HepG2 (cell line): ENCODE data around the gene UBE2N. TPM values are rescaled to one million over a fixed set of nuclear protein-coding genes. Genes with fewer than 3 reads are reported as not detected.

Source experiments
- GLI4 ChIP-seq: sonication (generic); formaldehyde crosslinking; IDR thresholded peaks from 2 replicates; pipeline ENCODE4 v1.5.1; 2020; ENCODE audit warnings: missing genetic modification reagents, mild to moderate bottlenecking, moderate library complexity, borderline replicate concordance
- GRHL1 ChIP-seq: sonication (generic); formaldehyde crosslinking; conservative IDR thresholded peaks from 2 replicates; pipeline ENCODE4 v1.8.0; 2022; ENCODE audit warnings: missing genetic modification reagents
- HMGA1 ChIP-seq: sonication (generic); formaldehyde crosslinking; conservative IDR thresholded peaks from 2 replicates; pipeline ENCODE4 v1.4.0; 2020; ENCODE audit warnings: missing genetic modification reagents
- KLF9 ChIP-seq: IDR thresholded peaks from 2 replicates; pipeline ENCODE4 v1.6.1; 2016; ENCODE audit warnings: low read depth
- KMT2A ChIP-seq: sonication (generic); formaldehyde crosslinking; IDR thresholded peaks from 2 replicates; pipeline ENCODE4 v1.4.0; 2020; ENCODE audit warnings: missing genetic modification reagents
- MED1 ChIP-seq: sonication (generic); formaldehyde crosslinking; IDR thresholded peaks from 2 replicates; pipeline ENCODE4 v1.4.0; 2020; ENCODE audit warnings: missing genetic modification reagents
- NCOA1 ChIP-seq: sonication (generic); formaldehyde crosslinking; IDR thresholded peaks from 2 replicates; pipeline ENCODE4 v1.9.0; 2021; ENCODE audit warnings: missing genetic modification reagents
- NFE2L2 ChIP-seq: fragments of 150-350 bp; IDR thresholded peaks from 2 replicates; pipeline ENCODE4 v1.6.1; 2014; ENCODE audit warnings: low read length
- NPAS2 ChIP-seq: sonication (generic); formaldehyde crosslinking; IDR thresholded peaks from 2 replicates; pipeline ENCODE4 v1.8.0; 2022; ENCODE audit warnings: mild to moderate bottlenecking, missing genetic modification reagents, borderline replicate concordance
- RBFOX2 ChIP-seq: fragments of 200-400 bp; formaldehyde crosslinking; IDR thresholded peaks from 2 replicates; pipeline ENCODE4 v1.6.1; 2017; ENCODE audit warnings: low read depth, mild to moderate bottlenecking, low read length
- RBM22 ChIP-seq: fragments of 200-400 bp; formaldehyde crosslinking; optimal IDR thresholded peaks from 2 replicates; pipeline ENCODE3; 2017; ENCODE audit warnings: mild to moderate bottlenecking, low read length, moderate library complexity
- RELA ChIP-seq: sonication (generic); formaldehyde crosslinking; IDR thresholded peaks from 2 replicates; pipeline ENCODE4 v1.4.0; 2020; ENCODE audit warnings: missing genetic modification reagents
- REPIN1 ChIP-seq: sonication (generic); formaldehyde crosslinking; IDR thresholded peaks from 2 replicates; pipeline ENCODE4 v1.8.0; 2022; ENCODE audit warnings: missing genetic modification reagents, low read depth, mild to moderate bottlenecking, borderline replicate concordance
- SMAD3 ChIP-seq: sonication (generic); formaldehyde crosslinking; IDR thresholded peaks from 2 replicates; pipeline ENCODE4 v1.4.0; 2020; ENCODE audit warnings: missing genetic modification reagents
- STAG1 ChIP-seq: sonication (generic); formaldehyde crosslinking; IDR thresholded peaks from 2 replicates; pipeline ENCODE4 v1.4.0; 2020; ENCODE audit warnings: missing genetic modification reagents
- TERF1 ChIP-seq: sonication (generic); formaldehyde crosslinking; IDR thresholded peaks from 2 replicates; pipeline ENCODE4 v1.8.0; 2022; ENCODE audit warnings: mild to moderate bottlenecking, missing genetic modification reagents, moderate library complexity
- TFE3 ChIP-seq: IDR thresholded peaks from 2 replicates; pipeline ENCODE4 v1.6.1; 2016
- THAP8 ChIP-seq: sonication (generic); formaldehyde crosslinking; IDR thresholded peaks from 2 replicates; pipeline ENCODE4 v1.5.1; 2020; ENCODE audit warnings: missing genetic modification reagents, mild to moderate bottlenecking, borderline replicate concordance
- ZBTB8A ChIP-seq: sonication (generic); formaldehyde crosslinking; IDR thresholded peaks from 2 replicates; pipeline ENCODE4 v1.4.0; 2020; ENCODE audit warnings: mild to moderate bottlenecking, low read depth, missing genetic modification reagents, borderline replicate concordance
- ZEB1 ChIP-seq: IDR thresholded peaks from 2 replicates; pipeline ENCODE4 v1.6.1; 2012; ENCODE audit warnings: mild to moderate bottlenecking, low read depth, inconsistent platforms; ENCODE audit not compliant: insufficient replicate concordance
- ZNF207 ChIP-seq: fragments of 450-650 bp; IDR thresholded peaks from 2 replicates; pipeline ENCODE4 v1.6.1; 2016; ENCODE audit warnings: antibody characterized with exemption, borderline replicate concordance
- ZNF333 ChIP-seq: sonication (generic); formaldehyde crosslinking; IDR thresholded peaks from 2 replicates; pipeline ENCODE4 v1.4.0; 2020; ENCODE audit warnings: mild to moderate bottlenecking, missing genetic modification reagents, borderline replicate concordance
- ZNF367 ChIP-seq: sonication (generic); formaldehyde crosslinking; IDR thresholded peaks from 2 replicates; pipeline ENCODE4 v1.4.0; 2020; ENCODE audit warnings: missing genetic modification reagents, borderline replicate concordance
- ZNF44 ChIP-seq: sonication (generic); formaldehyde crosslinking; IDR thresholded peaks from 2 replicates; pipeline ENCODE4 v1.5.1; 2020; ENCODE audit warnings: mild to moderate bottlenecking, missing genetic modification reagents
- ZNF556 ChIP-seq: sonication (generic); formaldehyde crosslinking; IDR thresholded peaks from 2 replicates; pipeline ENCODE4 v1.4.0; 2020; ENCODE audit warnings: mild to moderate bottlenecking, missing genetic modification reagents, borderline replicate concordance
- ZNF772 ChIP-seq: sonication (generic); formaldehyde crosslinking; IDR thresholded peaks from 2 replicates; pipeline ENCODE4 v1.5.0; 2020; ENCODE audit warnings: mild to moderate bottlenecking, missing genetic modification reagents
- ZNF777 ChIP-seq: sonication (generic); formaldehyde crosslinking; IDR thresholded peaks from 2 replicates; pipeline ENCODE4 v1.4.0; 2020; ENCODE audit warnings: missing genetic modification reagents
- ZSCAN30 ChIP-seq: sonication (generic); formaldehyde crosslinking; IDR thresholded peaks from 2 replicates; pipeline ENCODE4 v1.5.0; 2020; ENCODE audit warnings: mild to moderate bottlenecking, missing genetic modification reagents
- polyA plus RNA-seq, 8 experiments: library from polyadenylated mRNA; depleted of rRNA in 3 of 8; stranded (reverse) in 7 of 8; unstranded in 1 of 8; fragments of >200 nt; fragmentation: Illumina TruSeq in 4 of 8; extraction: Trizol in 4 of 8; gene quantifications; 2 replicates each; pipeline versions ENCODE4 v1.2.1 to v1.2.3, GENCODE V29; 2011 to 2016; ENCODE audit warnings: low read depth in 4 of 8, missing spikeins in 1 of 8, mixed read lengths in 1 of 8; ENCODE audit not compliant: insufficient read depth in 1 of 8
- total RNA-seq, 5 experiments: library from RNA; depleted of rRNA; stranded (reverse); fragments of >200 nt; fragmentation: Illumina TruSeq; extraction: Trizol; gene quantifications; 2 replicates each; pipeline ENCODE4 v1.2.3, GENCODE V29; 2016; ENCODE audit warnings: low read depth in 1 of 5
- TF ChIP-seq, protein P1 (sequence below): sonication (generic); formaldehyde crosslinking; IDR thresholded peaks from 2 replicates; pipeline ENCODE4 v1.4.0; 2020; ENCODE audit warnings: mild to moderate bottlenecking, missing genetic modification reagents

The UBE2N gene
- total and polyA plus RNA-seq, 2 of the 13 experiments (the other 11 are each of a cell fraction or from before 2014, with no cell fraction given), result 188 to 197 TPM

DNA sequence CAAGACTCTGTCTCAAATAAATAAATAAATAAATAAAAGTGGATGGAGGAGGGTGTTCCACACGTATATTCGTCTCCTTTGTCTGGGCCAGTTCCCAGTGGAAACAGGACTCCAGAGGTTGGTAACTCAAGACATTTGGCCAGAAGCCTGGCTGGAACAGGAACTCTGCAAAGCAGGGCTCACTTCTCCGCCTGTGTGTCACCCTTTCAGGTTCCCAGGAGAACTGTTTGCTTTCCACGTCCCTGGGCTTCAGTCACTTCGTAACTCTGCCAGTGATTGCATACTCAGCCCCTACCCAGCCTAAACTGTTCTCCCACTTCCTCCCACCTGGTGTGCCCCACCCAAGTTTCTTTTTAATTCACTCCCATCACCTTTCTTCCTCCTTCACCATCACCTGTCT is 7.0 kb upstream of the UBE2N start (continued):
- TF ChIP-seq THAP8 (CRISPR knock-in tag) (no peak), TFE3 (CRISPR knock-in tag) (no peak), REPIN1 (CRISPR knock-in tag) (no peak), NCOA1 (CRISPR knock-in tag) (no peak), RELA (CRISPR knock-in tag) (no peak), NFE2L2 (no peak), GLI4 (CRISPR knock-in tag) (no peak), TERF1 (CRISPR knock-in tag) (no peak), ZNF333 (CRISPR knock-in tag) (no peak), NPAS2 (no peak), ZNF207 (no peak), ZNF777 (CRISPR knock-in tag) (no peak), GRHL1 (CRISPR knock-in tag) (no peak), ZNF367 (CRISPR knock-in tag) (no peak), RBM22 (no peak), HMGA1 (CRISPR knock-in tag) (no peak), ZSCAN30 (CRISPR knock-in tag) (no peak), ZBTB8A (CRISPR knock-in tag) (no peak), ZNF772 (CRISPR knock-in tag) (no peak), KMT2A (CRISPR knock-in tag) (0 out of 2 replicates have a peak, but pooled peaks have one; percentile 26), RBFOX2 (no peak), STAG1 (CRISPR knock-in tag) (no peak), SMAD3 (CRISPR knock-in tag) (no peak), ZEB1 (no peak), MED1 (peak; percentile 67), ZNF556 (no peak), KLF9 (no peak), ZNF44 (CRISPR knock-in tag) (no peak)
- TF ChIP-seq, protein P1, sequence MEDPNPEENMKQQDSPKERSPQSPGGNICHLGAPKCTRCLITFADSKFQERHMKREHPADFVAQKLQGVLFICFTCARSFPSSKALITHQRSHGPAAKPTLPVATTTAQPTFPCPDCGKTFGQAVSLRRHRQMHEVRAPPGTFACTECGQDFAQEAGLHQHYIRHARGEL, result no peak
